K562 (cell line): ENCODE results near the gene TNF. TPM values are rescaled to one million over a fixed set of nuclear protein-coding genes. Genes with fewer than 3 reads are reported as not detected.

Experiments
- ATAC-seq: fragments of 200-7000 bp; cut with Tn5 transposase; 3 replicates; pipeline ENCODE4 v1.9.1; 2020; ENCODE audit warnings: moderate library complexity
- BruUV-seq: library from RNA; stranded (reverse); fragments of 400-500 nt; replicated peaks from 2 replicates; lab custom pipeline; 2021; lab: Mats Ljungman, UMichigan
- CTCF ChIA-PET: fragments of 300-600 bp; formaldehyde crosslinking; extraction: SDS; loops from one replicate; lab custom pipeline; 2021; ENCODE audit warnings: low intra/inter-chr PET ratio; lab: Yijun Ruan, JAX
- POLR2A ChIA-PET: fragments of 300-600, 350-650 bp; sonication (Branson Sonifier 250); formaldehyde crosslinking; extraction: SDS; loops from one replicate; lab custom pipeline; 2021; ENCODE audit warnings: antibody characterized with exemption, inconsistent platforms; lab: Yijun Ruan, JAX
- DNase-seq, 4 experiments: peaks; one replicate each; pipeline versions ENCODE4 v3.0.0 to v3.0.0-alpha.2; 2011 to 2018; ENCODE audit warnings: low spot score in 3 of 4, mixed read lengths in 3 of 4; ENCODE audit errors: extremely low read depth in 1 of 4
- FAIRE-seq: peaks from 2 replicates; lab custom pipeline; 2011; peaks lifted over from hg19 to GRCh38; lab: Jason Lieb, UNC
- H2AFZ ChIP-seq: 2 replicates; pipeline ENCODE4 v1.6.0; 2011; ENCODE audit warnings: low read depth, low read length, control low read depth, inconsistent platforms
- H3K27ac ChIP-seq: fragments of 200-600 bp; 3 replicates; pipeline ENCODE4 v1.8.0; 2011; ENCODE audit warnings: low read depth, mild to moderate bottlenecking, control low read depth, inconsistent platforms, low read length, moderate library complexity, mixed read lengths; ENCODE audit errors: extremely low read depth
- H3K27me3 ChIP-seq, 2 experiments: fragments of 300-600 bp in 1 of 2; 2 replicates in 1 of 2; 3 replicates in 1 of 2; pipeline versions ENCODE4 v1.6.0 to v1.8.0; 2011; ENCODE audit warnings: inconsistent platforms in 2 of 2, low read length in 2 of 2, mild to moderate bottlenecking in 1 of 2, mixed read lengths in 1 of 2, moderate library complexity in 1 of 2; ENCODE audit not compliant: control insufficient read depth in 2 of 2, insufficient read depth in 2 of 2
- H3K36me3 ChIP-seq: fragments of 300-600 bp; 3 replicates; pipeline ENCODE4 v1.8.0; 2011; ENCODE audit warnings: mild to moderate bottlenecking, low read length, inconsistent platforms; ENCODE audit not compliant: control insufficient read depth, insufficient read depth
- H3K4me1 ChIP-seq, 2 experiments: fragments of 200-600 bp in 1 of 2; replicated peaks in 1 of 2; 2 replicates in 1 of 2; 3 replicates in 1 of 2; pipeline versions ENCODE4 v1.5.1 to v1.8.0; 2011; ENCODE audit warnings: inconsistent platforms in 2 of 2, low read length in 2 of 2, mild to moderate bottlenecking in 1 of 2, mixed read lengths in 1 of 2, moderate library complexity in 1 of 2; ENCODE audit not compliant: control insufficient read depth in 2 of 2, insufficient read depth in 2 of 2
- H3K4me2 ChIP-seq: 2 replicates; pipeline ENCODE4 v1.6.1; 2011; ENCODE audit warnings: low read length, control low read depth, inconsistent platforms, mixed read lengths; ENCODE audit not compliant: insufficient read depth
- H3K4me3 ChIP-seq: fragments of 200-600 bp; sonication (generic), shearing (Covaris generic); 2 replicates; pipeline ENCODE4 v1.5.1; 2016; ENCODE audit warnings: control low read depth, inconsistent platforms
- H3K79me2 ChIP-seq: fragments of 200-600 bp; 3 replicates; pipeline ENCODE4 v1.8.0; 2011; ENCODE audit warnings: low read length, inconsistent platforms; ENCODE audit not compliant: control insufficient read depth, insufficient read depth
- H3K9ac ChIP-seq, 2 experiments: 2 replicates each; pipeline versions ENCODE4 v1.6.0 to v1.6.1; 2011; ENCODE audit warnings: low read depth in 2 of 2, low read length in 2 of 2, control low read depth in 1 of 2, inconsistent platforms in 1 of 2, mild to moderate bottlenecking in 1 of 2, mixed read lengths in 1 of 2; ENCODE audit not compliant: insufficient read depth in 1 of 2
- H3K9me1 ChIP-seq: one replicate; pipeline ENCODE4 v1.6.0; 2011; ENCODE audit warnings: inconsistent platforms, mild to moderate bottlenecking, low read length, moderate library complexity; ENCODE audit not compliant: control insufficient read depth, insufficient read depth
- H3K9me3 ChIP-seq: replicated peaks from 2 replicates; pipeline ENCODE4 v1.5.1; 2011; ENCODE audit warnings: low read depth, low read length, inconsistent platforms; ENCODE audit not compliant: control insufficient read depth, insufficient read depth
- H4K20me1 ChIP-seq: replicated peaks from 2 replicates; pipeline ENCODE4 v1.6.1; 2011; ENCODE audit warnings: low read length, inconsistent platforms, mixed read lengths; ENCODE audit not compliant: control insufficient read depth, insufficient read depth
- CEBPG ChIP-seq, 3 experiments: fragments of 200-800 bp in 1 of 3; sonication (Bioruptor generic) in 1 of 3; sonication (generic) in 1 of 3; formaldehyde crosslinking in 1 of 3; IDR thresholded peaks in 2 of 3; conservative IDR thresholded peaks in 1 of 3; 2 replicates each; pipeline versions ENCODE4 v1.6.1 to v1.8.0; 2016 to 2022; ENCODE audit warnings: missing compliant biosample characterization in 2 of 3, missing genetic modification characterization in 2 of 3, mild to moderate bottlenecking in 1 of 3, missing genetic modification reagents in 1 of 3
- HCFC1 ChIP-seq: IDR thresholded peaks from 2 replicates; pipeline ENCODE4 v1.6.1; 2012; ENCODE audit warnings: low read depth, low read length, improper control_type of control experiment
- NR1H2 ChIP-seq: sonication (generic); formaldehyde crosslinking; IDR thresholded peaks from 2 replicates; pipeline ENCODE4 v1.4.0; 2020; ENCODE audit warnings: mild to moderate bottlenecking, missing genetic modification reagents
- TSC22D4 ChIP-seq: fragments of 450-650 bp; IDR thresholded peaks from 2 replicates; pipeline ENCODE4 v1.6.1; 2016; ENCODE audit warnings: missing genetic modification characterization, missing biosample characterization, control low read depth
- XRCC3 ChIP-seq: fragments of 450-650 bp; IDR thresholded peaks from 2 replicates; pipeline ENCODE4 v1.6.1; 2017; ENCODE audit warnings: mild to moderate bottlenecking, moderate library complexity
- ZNF316 ChIP-seq: fragments of 450-650 bp; IDR thresholded peaks from 2 replicates; pipeline ENCODE4 v1.6.1; 2016
- ZNF609 ChIP-seq: sonication (generic); formaldehyde crosslinking; IDR thresholded peaks from 2 replicates; pipeline ENCODE4 v1.8.1; 2023; ENCODE audit warnings: missing genetic modification reagents, mild to moderate bottlenecking, borderline replicate concordance
- WGBS: fragments of 100-300 bp; shearing (Covaris generic); methylation state at CpG from one replicate; pipeline ENCODE4 v1.1.6; 2016; ENCODE audit warnings: low coverage, mixed read lengths; ENCODE audit not compliant: insufficient coverage; ENCODE audit errors: missing lambda C conversion rate; 5-methylcytosine and 5-hydroxymethylcytosine counted together
- in situ Hi-C: fragments of 300-500 bp; cut with MboI; formaldehyde crosslinking; loops from 4 replicates; pipeline ENCODE4 v1.15.0; 2018; ENCODE audit warnings: inconsistent platforms, mixed read lengths
- intact Hi-C: fragments of 100-400 bp; cut with micrococcal nuclease; formaldehyde crosslinking; loops from 2 replicates; pipeline ENCODE4 v1.14.2; 2022
- polyA plus RNA-seq, 8 experiments: library from polyadenylated mRNA; depleted of rRNA in 4 of 8; stranded (reverse) in 5 of 8; unstranded in 3 of 8; fragments of >200 nt; fragmentation: Nextera tagmentation in 2 of 8; fragmentation: Illumina TruSeq in 1 of 8; extraction: Ambion mirVana in 2 of 8; extraction: Trizol in 1 of 8; gene quantifications; 2 replicates each; pipeline versions ENCODE4 v1.2.1 to v1.2.3, GENCODE V29; 2011 to 2014; ENCODE audit warnings: inconsistent platforms in 1 of 8, missing spikeins in 1 of 8
- total RNA-seq, 7 experiments: library from RNA; depleted of rRNA in 6 of 7; stranded (reverse); fragments of >200 nt in 6 of 7; fragmentation: Illumina TruSeq in 2 of 7; extraction: Trizol in 2 of 7; gene quantifications; 2 replicates each; pipeline versions ENCODE4 v1.2.1 to v1.2.3, GENCODE V29; 2011 to 2021; ENCODE audit warnings: low replicate concordance in 1 of 7
- TF ChIP-seq, protein P1 (sequence below), 2 experiments: fragments of 450-650 bp; IDR thresholded peaks; 2 replicates each; pipeline ENCODE4 v1.6.1; 2016; ENCODE audit warnings: mild to moderate bottlenecking in 2 of 2, borderline replicate concordance in 1 of 2, low read depth in 1 of 2, moderate library complexity in 1 of 2

The TNF gene
- total and polyA plus RNA-seq, 9 of the 15 experiments (the other 6 are each of a cell fraction or from before 2014, with no cell fraction given): 0.08 to 0.40 TPM; not detected in 7

- peaks cover 0 to 28% of the 10 kb centered on the region in 2 experiments; a peak in 3 of 5 replicates for H3K4me1 ChIP-seq
- peak overlapping the region; percentile 91 for H3K4me2 ChIP-seq
- no peaks in the 10 kb centered on the region for H3K79me2 ChIP-seq
- H3K4me3 ChIP-seq: peak overlapping the region; percentile 62
- no peaks in the 10 kb centered on the region for H3K36me3 ChIP-seq
- no peak overlapping the region for H3K27ac ChIP-seq
- intact Hi-C loops (loop anchor here (1.0 to 10.0 kb wide), 3 partner anchors 18 to 386 kb away; partner anchors contain the start of genes ATP6V1G2 and NFKBIL1), in situ Hi-C loops (no loop called here)
- ChIA-PET POLR2A (interaction anchor here (0.6 to 3.3 kb wide), 13 partner anchors 9 to 1988 kb away, joined by 3 to 20 read pairs (median 5); partner anchors contain the start of genes DDX39B and MICB), CTCF (interaction anchor here (1.3 kb wide), 1 partner anchor 33 kb away, joined by 4 read pairs; the partner anchor contains the start of gene NFKBIL1)
- H3K9me1 ChIP-seq: no peaks in the 10 kb centered on the region
- H3K9me3 ChIP-seq: no peaks in the 10 kb centered on the region
- no peaks in the 10 kb centered on the region for H3K27me3 ChIP-seq
- WGBS: 32% methylated on average over 11 of the region's 11 CpGs
- H4K20me1 ChIP-seq: no peaks in the 10 kb centered on the region
- TSS peak; percentile 46 for BruUV-seq
- H2AFZ ChIP-seq: peak overlapping the region; percentile 97
- no peak for DNase-seq
- peak overlapping the region; percentile 75 to 97; a peak in 3 of 4 replicates for H3K9ac ChIP-seq
- ATAC-seq: no peak
- FAIRE-seq: no peak
- peak; percentile 15; the same call in 1 of the 2 replicates for TF ChIP-seq ZNF316
- TF ChIP-seq ZNF609 (CRISPR knock-in tag): no peak
- TF ChIP-seq HCFC1: no peak
- no peak for TF ChIP-seq NR1H2
- TF ChIP-seq, protein P1, sequence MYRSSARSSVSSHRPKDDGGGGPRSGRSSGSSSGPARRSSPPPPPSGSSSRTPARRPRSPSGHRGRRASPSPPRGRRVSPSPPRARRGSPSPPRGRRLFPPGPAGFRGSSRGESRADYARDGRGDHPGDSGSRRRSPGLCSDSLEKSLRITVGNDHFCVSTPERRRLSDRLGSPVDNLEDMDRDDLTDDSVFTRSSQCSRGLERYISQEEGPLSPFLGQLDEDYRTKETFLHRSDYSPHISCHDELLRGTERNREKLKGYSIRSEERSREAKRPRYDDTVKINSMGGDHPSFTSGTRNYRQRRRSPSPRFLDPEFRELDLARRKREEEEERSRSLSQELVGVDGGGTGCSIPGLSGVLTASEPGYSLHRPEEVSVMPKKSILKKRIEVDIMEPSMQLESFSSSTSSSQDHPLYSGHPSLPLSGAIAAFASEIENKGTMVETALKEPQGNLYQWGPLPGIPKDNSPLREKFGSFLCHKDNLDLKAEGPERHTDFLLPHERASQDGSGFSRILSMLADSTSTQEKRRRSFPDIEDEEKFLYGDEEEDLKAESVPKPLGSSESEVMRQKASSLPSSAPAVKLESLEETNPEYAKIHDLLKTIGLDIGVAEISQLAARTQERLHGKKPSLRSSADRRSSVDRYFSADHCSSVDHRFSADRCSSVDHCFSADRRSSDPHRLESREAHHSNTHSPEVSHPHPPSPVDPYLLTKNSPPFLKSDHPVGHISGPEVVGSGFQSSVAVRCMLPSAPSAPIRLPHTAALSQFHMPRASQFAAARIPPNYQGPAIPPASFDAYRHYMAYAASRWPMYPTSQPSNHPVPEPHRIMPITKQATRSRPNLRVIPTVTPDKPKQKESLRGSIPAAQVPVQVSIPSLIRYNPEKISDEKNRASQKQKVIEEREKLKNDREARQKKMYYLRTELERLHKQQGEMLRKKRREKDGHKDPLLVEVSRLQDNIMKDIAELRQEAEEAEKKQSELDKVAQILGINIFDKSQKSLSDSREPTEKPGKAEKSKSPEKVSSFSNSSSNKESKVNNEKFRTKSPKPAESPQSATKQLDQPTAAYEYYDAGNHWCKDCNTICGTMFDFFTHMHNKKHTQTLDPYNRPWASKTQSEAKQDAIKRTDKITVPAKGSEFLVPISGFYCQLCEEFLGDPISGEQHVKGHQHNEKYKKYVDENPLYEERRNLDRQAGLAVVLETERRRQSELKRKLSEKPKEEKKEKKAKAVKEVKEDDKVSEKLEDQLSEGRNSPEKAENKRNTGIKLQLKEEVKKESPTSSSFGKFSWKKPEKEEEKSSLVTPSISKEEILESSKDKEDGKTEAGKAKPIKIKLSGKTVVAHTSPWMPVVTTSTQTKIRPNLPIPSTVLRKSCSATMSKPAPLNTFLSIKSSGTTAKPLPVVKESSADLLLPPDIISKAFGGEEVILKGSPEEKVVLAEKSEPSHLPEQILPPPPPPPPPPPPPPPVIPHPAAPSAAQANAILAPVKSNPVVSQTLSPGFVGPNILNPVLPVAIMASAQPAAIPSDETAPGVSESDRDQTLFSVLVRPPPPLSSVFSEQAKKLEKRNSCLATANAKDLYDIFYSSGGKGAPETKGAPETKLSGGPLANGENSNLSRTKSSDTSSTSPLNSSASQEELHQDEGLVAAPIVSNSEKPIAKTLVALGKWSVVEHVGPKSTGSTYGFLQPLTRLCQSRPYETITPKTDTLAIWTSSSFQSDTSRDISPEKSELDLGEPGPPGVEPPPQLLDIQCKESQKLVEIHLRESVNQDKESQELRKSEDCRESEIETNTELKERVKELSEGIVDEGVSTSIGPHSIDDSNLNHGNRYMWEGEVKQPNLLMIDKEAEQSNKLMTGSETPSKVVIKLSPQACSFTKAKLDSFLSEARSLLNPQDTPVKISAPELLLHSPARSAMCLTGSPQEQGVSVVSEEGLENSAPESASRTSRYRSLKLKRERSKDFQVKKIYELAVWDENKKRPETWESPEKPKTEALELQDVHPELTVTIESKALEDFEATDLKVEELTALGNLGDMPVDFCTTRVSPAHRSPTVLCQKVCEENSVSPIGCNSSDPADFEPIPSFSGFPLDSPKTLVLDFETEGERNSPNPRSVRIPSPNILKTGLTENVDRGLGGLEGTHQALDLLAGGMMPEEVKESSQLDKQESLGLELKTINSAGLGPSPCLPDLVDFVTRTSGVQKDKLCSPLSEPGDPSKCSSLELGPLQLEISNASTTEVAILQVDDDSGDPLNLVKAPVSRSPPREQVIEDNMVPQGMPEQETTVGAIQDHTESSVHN (IDR thresholded peaks at IDR 0.05; ENCODE audit: borderline replicate concordance in 1 of 2, low read depth in 1 of 2): no peak
- TF ChIP-seq XRCC3: no peak
- no peak for TF ChIP-seq TSC22D4 (tag)
- no peak for TF ChIP-seq CEBPG (CRISPR knock-in tag; IDR thresholded peaks at IDR 0.05)
- TF ChIP-seq CEBPG (tag; conservative IDR thresholded peaks at IDR 0.05 in 1 of 2, IDR thresholded peaks at IDR 0.05 in 1 of 2): 0 out of 4 replicates have a peak, but pooled peaks have one; percentile 17 to 37
Observed at GRCh38 chr6:31580438-31580740, 5.0 kb downstream of the TNF start.
